Frontal cortex (tissue), 4 donors: Measurements from ENCODE around the gene CALN1. TPM values are rescaled to one million over a fixed set of nuclear protein-coding genes. Genes with fewer than 3 reads are reported as not detected.
A peak's percentile ranks its signal among the peaks of the same experiment; 100 is the strongest.
"Not testable (repeated sequence)": the region's sequence is repeated elsewhere in the genome, so short reads cannot be mapped to it uniquely, and the experiment has no call there.

Experiments
- DNase-seq, 2 donors: peaks; one replicate each; pipeline ENCODE4 v3.0.0; 2012; ENCODE audit warnings: low spot score in 2 of 2
- FAIRE-seq: peaks from 2 replicates; lab custom pipeline; 2012; peaks lifted over from hg19 to GRCh38; lab: Jason Lieb, UNC
- total RNA-seq: library from RNA; depleted of rRNA; stranded (reverse); fragments of >200 nt; gene quantifications from one replicate; pipeline ENCODE4 v1.2.3, GENCODE V29; 2014
- donor health status: control.
- donor health status: control.
- donor health status: control.

Gene CALN1
- total RNA-seq, 1 donor from 2014 or later = 40.4 TPM

DNA sequence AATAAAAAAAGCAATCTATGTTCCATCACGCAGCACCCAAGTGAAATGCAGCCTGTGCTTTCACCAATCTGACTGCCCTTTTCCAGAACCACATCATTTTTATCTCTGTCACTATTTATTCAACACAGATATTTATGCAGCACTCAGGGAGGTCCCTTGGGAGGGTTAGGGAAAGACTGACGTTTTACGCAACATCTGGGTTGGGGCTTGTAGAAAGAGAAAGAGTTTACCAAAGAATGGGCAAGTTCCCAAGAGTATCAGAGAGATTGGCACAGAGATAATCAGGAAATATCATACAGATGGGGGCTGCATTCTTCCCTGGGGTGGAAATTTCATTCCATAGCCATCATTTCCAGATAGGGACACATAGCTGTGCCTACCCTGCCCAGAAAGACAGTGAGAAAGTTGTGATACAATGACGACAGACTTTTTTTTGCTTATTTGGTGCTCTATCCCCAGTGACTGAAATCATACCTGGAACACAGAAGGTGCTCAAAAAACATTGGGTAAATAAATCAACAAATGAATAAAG is 474.2 kb downstream of the CALN1 start:
- DNase-seq = no peak

DNA sequence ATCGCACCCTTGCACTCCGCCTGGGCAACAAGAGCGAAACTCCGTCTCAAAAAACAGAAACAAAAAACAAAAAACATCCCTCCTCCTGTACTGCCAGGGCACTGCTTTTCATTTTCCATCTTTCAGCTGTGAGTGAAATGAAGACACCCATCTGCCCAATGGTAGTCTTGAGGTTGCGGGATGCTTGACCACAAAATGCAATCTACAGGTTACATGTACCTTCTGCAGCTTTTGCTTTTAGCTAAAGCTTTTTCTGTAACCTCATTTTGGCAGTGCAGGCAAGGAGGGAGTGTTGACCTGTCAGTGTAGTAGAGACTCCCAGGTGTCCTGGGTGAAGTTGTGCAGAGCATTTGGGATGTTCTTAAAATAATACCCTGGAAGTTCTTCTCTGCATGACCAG is 476.5 kb downstream of the CALN1 start:
- no peak for DNase-seq
- FAIRE-seq = no peak

More for the DNA sequence above, 474.2 kb downstream of the CALN1 start:
- FAIRE-seq = no peak

DNA sequence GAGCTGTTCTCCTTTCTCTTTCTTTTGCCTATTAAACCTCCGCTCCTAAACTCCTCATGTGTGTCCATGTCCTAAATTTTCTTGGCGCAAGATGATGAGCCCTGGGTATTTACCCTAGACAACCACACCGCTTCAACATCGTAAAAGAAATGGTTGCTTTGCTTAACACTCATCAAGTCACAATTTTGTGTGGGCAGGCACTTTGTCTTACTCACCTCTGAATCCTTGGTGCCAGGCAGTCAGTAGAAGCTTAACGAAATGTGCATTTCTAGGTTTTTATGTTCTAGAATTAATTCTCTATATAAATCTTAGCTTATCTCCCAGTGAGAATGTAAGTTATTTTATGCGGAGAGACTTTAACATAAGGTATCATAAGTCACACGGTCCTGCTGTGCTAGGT is 478.7 kb downstream of the CALN1 start:
- DNase-seq = no peak
- FAIRE-seq = no peak

DNA sequence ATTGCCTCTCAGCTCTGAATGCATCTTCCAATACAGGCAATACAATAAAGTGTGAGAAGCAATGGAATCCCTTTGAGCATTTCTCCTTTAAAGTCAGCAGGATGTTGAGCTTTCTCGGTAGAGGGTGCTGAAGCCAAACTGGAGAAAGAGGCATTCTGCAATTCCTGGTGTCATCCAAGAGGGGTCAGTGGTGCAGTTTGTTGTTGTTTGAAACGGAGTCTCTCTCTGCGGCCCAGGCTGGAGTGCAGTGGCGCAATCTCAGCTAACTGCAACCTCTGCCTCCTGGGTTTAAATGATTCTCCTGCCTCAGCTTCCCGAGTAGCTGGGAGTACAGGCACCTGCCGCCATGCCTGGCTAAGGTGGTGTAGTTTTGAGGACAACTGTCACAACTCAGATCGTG is 486.5 kb downstream of the CALN1 start:
- DNase-seq (no peak), FAIRE-seq (no peak)

DNA sequence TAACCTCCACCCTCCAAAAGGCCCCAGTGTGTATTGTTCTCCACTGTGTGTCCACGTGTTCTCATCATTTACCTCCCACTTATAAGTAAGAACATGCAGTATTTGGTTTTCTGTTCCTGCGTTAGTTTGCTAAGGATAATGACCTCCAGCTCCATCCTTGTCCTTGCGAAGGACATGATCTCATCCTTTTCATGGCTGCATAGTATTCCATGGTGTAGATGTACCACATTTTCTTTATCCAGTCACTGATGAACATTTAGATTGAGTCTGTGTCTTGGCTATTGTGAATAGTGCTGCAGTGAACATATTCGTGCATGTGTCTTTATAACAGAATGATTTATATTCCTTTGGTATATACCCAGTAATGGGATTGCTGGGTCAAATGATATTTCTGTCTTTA is 497.9 kb downstream of the CALN1 start:
- not testable (repeated sequence) for FAIRE-seq

DNA sequence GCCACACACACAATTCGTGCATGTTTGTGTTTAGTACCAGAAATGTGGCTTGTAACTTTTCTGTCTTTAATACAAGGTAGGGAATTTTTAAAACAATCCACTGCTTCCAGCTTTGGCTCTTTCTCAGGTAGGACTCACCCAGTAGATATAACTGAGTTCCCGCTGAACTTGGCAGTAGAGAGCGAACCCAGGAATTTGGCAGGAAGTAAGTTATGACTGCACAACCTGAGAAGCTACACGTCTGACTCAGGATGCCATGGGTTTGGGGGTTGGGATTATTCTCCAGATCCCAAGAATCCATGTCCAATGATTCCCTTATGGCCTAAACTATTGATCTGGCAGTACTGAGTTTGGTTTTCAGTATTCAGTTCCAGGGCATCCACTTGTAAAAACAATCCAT is 499.7 kb downstream of the CALN1 start:
- FAIRE-seq (no peak), DNase-seq (no peak)

More for the DNA sequence above, 497.9 kb downstream of the CALN1 start:
- not testable (repeated sequence) for DNase-seq

DNA sequence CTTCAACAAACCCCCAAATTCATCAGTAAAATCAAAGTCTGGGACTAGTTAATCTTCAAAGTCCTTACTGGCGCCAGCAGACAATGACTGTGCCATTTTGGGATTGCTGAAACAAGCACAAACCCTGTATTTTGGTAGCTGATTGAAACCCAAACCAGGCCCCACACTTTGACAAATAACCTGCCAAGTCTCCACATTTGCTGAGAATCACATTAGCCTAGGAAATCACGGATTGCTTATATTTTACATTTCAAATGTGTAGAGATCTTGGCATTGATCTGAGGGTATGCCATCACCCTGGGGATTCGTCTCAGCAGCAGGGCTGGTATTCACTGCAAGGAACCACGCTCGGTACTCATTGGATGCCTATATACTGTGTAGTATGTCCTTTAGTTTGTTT is 501.1 kb downstream of the CALN1 start:
- no peak for FAIRE-seq
- DNase-seq = no peak

DNA sequence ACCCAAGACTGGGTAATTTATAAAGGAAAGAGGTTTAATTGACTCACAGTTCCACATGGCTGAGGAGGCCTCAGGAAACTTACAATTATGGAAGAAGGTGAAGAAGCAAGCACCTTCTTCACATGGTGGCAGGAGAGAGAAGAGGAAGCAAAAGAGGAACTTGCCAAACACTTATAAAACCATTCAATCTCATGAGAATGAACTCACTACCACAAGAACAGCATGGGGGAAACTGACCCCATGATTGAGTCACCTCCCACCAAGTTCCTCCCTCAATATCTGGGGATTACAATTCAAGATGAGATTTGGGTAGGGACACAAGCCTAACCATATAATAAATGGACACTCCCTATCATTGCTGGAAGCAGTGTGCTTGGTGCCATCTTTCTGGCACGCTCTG is 506.3 kb downstream of the CALN1 start:
- no peak for DNase-seq
- FAIRE-seq = no peak

DNA sequence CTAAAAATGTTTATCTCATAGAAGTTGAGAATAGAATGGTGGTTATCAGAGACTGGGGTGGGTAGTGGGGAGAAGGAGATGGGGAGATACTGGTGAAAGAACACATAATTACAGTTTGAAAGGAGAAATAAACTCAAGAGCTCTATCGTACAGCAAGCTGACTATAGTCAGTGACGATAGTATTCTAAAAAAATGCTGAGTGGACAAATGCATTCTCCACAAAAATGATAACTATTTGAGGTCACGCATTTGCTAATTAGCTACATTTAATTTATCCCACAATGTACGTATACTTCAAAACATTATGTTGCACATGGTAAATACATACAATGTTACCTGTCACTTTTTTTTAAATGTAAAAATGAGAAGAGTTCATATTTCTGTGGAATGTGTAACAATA is 507.7 kb downstream of the CALN1 start:
- FAIRE-seq = no peak

DNA sequence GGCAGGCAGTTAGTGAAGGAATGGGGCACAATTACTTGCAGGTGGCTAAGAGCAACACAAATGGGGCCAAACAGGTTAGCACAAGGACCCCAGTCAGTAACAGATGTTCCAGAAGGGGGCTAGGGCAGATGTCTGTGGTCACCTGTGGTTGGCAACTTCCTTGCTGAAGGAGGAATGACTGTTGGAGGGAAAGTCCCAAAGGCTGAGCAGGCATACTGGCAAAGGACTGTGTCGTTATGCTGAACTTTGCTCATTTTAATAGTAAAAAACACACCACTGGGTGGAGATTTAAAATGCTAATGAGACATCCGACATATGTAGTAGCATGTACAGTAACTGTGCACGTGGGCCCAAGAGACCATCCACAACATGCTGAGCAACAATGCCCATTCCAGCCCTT is 511.6 kb downstream of the CALN1 start:
- FAIRE-seq (no peak), DNase-seq (no peak)

More for the DNA sequence above, 507.7 kb downstream of the CALN1 start:
- DNase-seq = no peak

DNA sequence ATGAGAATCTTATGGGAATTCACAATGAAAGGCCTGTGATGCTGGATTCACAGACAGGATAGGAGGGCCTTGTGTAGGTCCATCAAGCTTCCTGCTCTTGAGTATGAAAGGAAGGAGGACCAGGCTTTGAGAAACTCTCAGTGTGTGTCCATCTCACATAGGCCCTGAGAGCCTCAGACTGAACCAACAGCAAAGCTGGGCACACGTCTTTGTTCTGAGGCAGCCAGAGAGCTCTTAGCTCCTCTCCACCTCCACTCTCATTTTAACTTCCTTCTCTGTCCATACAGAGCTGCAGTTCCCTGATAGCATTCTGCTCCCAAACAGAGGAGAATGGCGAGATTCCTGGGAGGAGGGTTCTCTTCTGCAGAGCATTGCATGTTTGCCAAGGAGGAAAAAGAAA is 515.6 kb downstream of the CALN1 start:
- DNase-seq (no peak), FAIRE-seq (no peak)

DNA sequence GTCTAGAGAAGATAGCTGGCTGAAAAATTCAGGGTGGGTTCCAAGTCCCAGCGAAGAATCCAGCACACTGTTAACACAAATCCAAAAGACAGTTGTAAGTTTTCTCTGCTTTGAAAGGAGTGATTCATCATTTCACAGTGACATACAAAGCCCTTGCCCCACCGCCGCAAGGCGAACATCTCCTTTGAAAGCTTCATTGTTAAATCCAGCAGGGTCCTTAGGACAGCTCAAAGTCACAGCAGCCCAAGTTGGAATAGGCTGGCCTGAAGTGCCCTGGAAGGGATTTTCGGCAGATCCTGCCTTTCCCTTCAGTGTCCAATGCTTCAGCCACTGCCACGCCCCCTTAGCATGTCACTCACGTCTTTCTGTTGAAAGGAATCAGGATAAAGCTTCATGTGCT is 526.1 kb downstream of the CALN1 start:
- no peak for FAIRE-seq

DNA sequence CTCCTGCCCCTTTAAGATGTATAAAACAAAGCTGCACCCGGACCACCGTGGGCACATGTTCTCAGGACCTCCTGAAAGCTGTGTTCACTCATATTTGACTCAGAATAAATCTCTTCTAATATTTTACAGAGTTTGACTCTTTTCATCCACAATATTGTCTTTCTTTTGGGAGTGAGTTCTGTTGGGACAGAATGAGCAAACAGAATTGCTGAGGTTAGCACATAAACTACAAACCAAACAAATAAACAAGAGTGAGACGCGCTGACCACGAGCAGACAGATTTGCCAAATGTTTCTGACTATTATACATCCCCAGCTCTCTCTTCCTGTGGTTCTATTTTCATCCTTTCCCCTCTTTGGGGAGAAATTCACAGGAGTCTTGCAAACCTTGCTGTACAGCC is 526.7 kb downstream of the CALN1 start:
- FAIRE-seq (no peak), DNase-seq (no peak)

More for the DNA sequence above, 526.1 kb downstream of the CALN1 start:
- DNase-seq = peak in 1 of 2 donors; percentile 10

DNA sequence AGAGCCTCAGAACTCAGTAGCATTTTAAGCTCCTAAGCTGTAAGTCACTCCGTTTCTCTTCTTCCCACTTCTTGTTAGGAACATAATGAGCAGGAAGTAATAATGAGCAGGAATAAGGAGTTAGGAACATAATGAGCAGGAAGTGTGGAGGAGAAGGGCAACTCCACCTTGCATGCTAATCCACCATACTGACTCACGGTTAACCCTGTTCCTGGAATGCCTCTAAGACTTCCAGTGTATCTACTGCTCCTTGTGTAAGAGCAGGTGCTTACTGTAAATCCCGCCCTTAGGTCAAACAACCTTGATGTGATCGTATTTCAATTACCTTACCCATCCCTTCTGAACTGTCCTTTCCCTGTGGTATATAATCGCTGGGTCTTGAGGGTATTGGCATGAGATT is 528.7 kb downstream of the CALN1 start:
- no peak for FAIRE-seq
- DNase-seq = no peak

DNA sequence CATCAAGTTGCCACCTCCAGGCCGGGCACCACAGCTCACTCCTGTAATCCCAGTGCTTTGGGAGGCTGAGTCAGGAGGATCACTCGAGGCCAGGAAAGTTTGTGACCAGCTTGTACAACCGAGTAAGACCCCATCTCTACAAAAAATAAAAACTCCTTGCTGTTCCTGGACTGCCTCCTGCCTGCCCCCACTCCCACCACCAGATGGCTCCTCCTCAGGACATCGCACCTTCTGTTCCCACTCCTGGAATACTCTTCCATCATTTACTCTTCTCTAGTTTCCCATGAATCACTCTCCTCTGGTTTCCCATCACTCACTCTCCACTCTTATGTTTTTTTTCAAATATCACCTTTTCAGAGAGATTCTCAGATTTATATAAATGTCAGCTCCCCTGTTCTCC is 540.7 kb downstream of the CALN1 start:
- FAIRE-seq (no peak), DNase-seq (no peak)

DNA sequence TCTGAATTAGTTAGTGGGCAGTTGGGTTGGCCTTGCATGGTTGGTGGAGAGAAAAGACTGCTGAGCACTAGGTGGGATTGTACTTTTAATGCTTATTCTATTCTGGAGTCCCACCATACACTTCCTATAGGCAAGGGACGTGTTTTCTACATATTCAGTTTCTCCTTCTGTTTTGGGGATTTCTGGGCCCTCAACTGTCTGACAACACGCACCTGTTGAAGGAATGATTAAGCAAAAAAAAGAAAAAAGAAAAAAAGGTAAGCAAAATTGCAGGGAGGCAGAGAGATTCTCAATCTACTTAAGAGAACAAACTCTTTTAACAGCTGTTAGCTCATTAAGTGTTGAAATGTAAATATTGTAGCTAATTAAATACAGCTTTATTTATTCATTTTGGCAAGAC is 541.3 kb downstream of the CALN1 start:
- DNase-seq (no peak), FAIRE-seq (no peak)

DNA sequence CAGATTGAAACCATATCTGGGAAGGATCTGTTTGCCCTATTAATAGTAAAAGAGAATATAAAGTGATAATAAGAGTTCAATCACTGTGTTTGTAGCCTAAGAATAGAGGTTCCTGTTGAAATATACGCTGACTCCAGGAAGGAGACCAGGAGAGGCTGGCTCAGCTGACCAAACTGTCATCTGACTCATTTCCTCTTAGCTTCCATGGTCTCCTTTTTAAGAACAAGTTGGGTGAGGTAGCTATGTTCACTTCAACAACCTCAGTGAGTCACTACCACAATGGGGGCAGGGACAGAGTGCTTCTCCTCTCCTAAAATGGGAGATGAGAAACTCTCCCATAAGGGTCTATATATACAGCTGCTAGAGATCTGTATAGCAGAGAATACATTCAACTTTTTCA is 543.3 kb downstream of the CALN1 start:
- DNase-seq (no peak), FAIRE-seq (no peak)

DNA sequence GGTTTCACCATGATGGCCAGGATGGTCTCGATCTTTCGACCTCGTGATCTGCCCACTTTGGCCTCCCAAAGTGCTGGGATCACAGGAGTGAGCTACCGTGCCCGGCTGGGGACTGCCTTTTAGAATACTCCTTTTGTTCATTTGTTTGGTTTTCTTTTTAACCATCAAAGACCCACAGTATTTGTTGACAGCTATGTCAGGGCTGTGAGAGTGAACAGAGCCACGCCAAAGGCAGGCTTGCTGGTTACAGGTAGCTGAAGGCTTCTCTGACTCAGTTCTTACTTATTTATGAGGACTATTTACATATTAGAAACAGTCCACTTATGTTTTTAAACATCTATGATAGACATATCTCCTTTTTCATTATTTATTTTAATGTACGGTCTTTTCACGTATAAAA is 544.5 kb downstream of the CALN1 start:
- FAIRE-seq (no peak), DNase-seq (no peak)

DNA sequence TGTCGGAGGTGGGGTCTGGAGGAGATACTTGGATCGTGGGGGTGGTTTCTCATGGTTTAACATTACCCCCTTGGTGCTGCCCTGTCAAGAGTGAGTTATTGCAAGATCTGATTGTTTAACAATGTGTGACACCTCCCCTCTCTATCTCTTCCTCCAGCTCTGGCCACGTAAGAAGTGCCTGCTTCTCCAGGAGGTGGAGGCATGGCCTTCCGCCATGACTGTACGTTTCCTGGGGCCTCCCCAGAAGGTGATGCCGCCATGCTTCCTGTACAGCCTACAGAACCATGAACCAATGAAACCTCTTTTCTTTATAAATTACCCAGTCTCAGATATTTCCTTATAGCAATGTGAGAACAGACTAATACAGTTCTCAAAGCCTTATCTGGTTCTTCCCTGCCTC is 547.0 kb downstream of the CALN1 start:
- FAIRE-seq (no peak), DNase-seq (no peak)

DNA sequence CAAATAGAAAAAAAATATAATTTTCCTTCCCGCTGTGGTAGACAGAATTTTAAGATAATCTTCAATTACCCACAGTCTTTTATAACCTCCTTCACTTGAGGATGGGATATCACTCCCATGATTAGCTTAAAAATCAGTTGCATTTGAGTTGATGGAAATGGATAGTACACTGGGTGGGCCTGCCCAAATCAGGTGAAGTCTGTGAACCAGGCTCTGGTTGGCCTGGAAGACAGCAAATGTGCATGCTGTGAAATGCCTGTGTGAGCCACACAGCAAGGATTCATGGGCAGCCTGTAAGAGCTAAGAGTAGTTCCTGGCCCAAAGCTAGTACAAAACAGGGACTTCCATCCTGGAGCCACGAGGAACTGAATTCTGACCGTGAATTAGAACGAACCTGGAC is 548.0 kb downstream of the CALN1 start:
- DNase-seq (no peak), FAIRE-seq (no peak)

DNA sequence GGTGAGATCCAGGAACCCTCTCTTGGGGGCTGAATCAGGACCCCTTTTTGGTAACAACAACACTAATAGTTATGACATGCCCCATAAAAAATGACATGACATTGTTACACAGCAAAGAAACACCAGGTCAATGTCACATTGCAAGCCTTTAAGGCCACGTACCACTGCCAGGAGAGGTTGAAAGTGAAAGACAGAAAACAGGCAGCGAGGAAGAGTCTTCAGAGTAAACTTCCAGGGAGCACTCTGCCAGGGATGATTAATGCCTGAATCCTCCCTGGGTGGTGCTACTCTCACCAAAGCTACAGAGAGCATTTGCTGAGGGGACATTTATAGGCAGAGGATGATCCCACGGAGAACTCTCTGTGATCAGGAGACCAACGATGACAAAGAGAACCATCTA is 551.6 kb downstream of the CALN1 start:
- FAIRE-seq (no peak), DNase-seq (no peak)

DNA sequence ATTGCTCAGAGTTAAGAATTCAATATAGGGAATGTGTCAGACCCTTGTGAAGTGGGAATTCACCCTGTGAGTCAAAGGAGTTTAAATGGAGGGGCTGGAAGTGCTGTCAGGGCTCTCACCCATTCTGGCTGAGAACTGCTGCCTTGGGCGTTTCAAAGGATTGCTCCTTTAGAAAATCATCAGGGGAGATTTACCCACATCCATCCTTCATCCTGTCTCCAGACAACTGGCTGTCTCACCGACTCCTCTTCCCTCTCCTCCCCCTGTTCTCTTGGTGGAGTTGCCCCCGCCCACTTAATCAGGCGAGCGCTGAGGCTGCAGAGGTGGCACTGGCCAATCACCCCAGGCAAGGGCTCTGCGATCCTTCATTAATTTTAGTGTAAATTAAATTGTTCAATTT is 554.8 kb downstream of the CALN1 start:
- FAIRE-seq = no peak

More for the DNA sequence above, 554.8 kb downstream of the CALN1 start:
- DNase-seq = no peak
